GM18511 (cell line): ENCODE data around the gene SEMA3G.

Experiments
- ATAC-seq: cut with Tn5 transposase; IDR thresholded peaks from one replicate; pipeline ENCODE4 v1.9.1; 2021; ENCODE audit warnings: mild to moderate bottlenecking, moderate library complexity; ENCODE audit not compliant: unreplicated experiment

The SEMA3G gene

GRCh38 chr3:52444860-52445793 is at the start of gene SEMA3G:
SEMA3G (minus strand) TSS chr3:52445103; CDS start chr3:52445027, 76 bp downstream.
- ATAC-seq: peak; percentile 91

GRCh38 chr3:52494445-52494844 is 49.5 kb upstream of the SEMA3G start:
- no peak for ATAC-seq

- no peak for ATAC-seq
Measured at GRCh38 chr3:52493232-52494017, 48.5 kb upstream of the SEMA3G start.

GRCh38 chr3:52492059-52492458 is 47.2 kb upstream of the SEMA3G start:
- ATAC-seq: no peak

- ATAC-seq: no peak
Measured at GRCh38 chr3:52490939-52491526, 46.1 kb upstream of the SEMA3G start.

- ATAC-seq: no peak
Measured at GRCh38 chr3:52490035-52490938, 45.4 kb upstream of the SEMA3G start.

- no peak for ATAC-seq
Measured at GRCh38 chr3:52489453-52489852, 44.5 kb upstream of the SEMA3G start.

- ATAC-seq: no peak
Measured at GRCh38 chr3:52488746-52489145, 43.8 kb upstream of the SEMA3G start.

GRCh38 chr3:52487788-52488691 is 43.1 kb upstream of the SEMA3G start:
- no peak for ATAC-seq

- ATAC-seq: no peak
Measured at GRCh38 chr3:52487050-52487787, 42.3 kb upstream of the SEMA3G start.

GRCh38 chr3:52484680-52485461 is 40.0 kb upstream of the SEMA3G start:
- no peak for ATAC-seq

- ATAC-seq: no peak
Measured at GRCh38 chr3:52483577-52484381, 38.9 kb upstream of the SEMA3G start.

GRCh38 chr3:52483081-52483480 is 38.2 kb upstream of the SEMA3G start:
- ATAC-seq: no peak

- no peak for ATAC-seq
Measured at GRCh38 chr3:52481819-52482521, 37.1 kb upstream of the SEMA3G start.

GRCh38 chr3:52480768-52481715 is 36.1 kb upstream of the SEMA3G start:
- no peak for ATAC-seq
